CD4-positive, alpha-beta T cell (primary cell): ENCODE measurements around the gene MYL6. TPM values are rescaled to one million over a fixed set of nuclear protein-coding genes. Genes with fewer than 3 reads are reported as not detected.
A peak's percentile ranks its signal among the peaks of the same experiment; 100 is the strongest.

Experiments used
- ATAC-seq: fragments of 200-7000 bp; cut with Tn5 transposase; one replicate; pipeline ENCODE4 v1.10.0; 2022; ENCODE audit warnings: mild to moderate bottlenecking; ENCODE audit not compliant: poor library complexity
- CTCF ChIA-PET: fragments of 350-600 bp; sonication (Branson Sonifier 250); formaldehyde crosslinking; loops from one replicate; lab custom pipeline; 2021; ENCODE audit warnings: antibody characterized with exemption, inconsistent platforms; lab: Charles Lee
- POLR2A ChIA-PET: fragments of 350-600 bp; sonication (Branson Sonifier 250); formaldehyde crosslinking; loops from one replicate; lab custom pipeline; 2021; ENCODE audit warnings: antibody characterized with exemption, inconsistent platforms; lab: Charles Lee
- DNase-seq, 14 experiments: peaks; one replicate each; pipeline ENCODE4 v3.0.0-alpha.2; 2013 to 2020; ENCODE audit warnings: mixed read lengths in 2 of 14
- H3K27ac ChIP-seq, 2 donors: one replicate each; pipeline versions ENCODE4 v1.5.1 to v1.7.0; 2013; ENCODE audit warnings: low read length in 2 of 2, low read depth in 1 of 2, mild to moderate bottlenecking in 1 of 2
- H3K27me3 ChIP-seq, 2 experiments: 1 replicate in 1 of 2; 2 replicates in 1 of 2; pipeline versions ENCODE4 v1.6.1 to v1.7.0; 2013; ENCODE audit warnings: low read length in 2 of 2, control low read depth in 1 of 2, mild to moderate bottlenecking in 1 of 2, moderate library complexity in 1 of 2; ENCODE audit not compliant: insufficient read depth in 2 of 2, control insufficient read depth in 1 of 2
- H3K36me3 ChIP-seq: one replicate; pipeline ENCODE4 v1.6.1; 2013; ENCODE audit warnings: low read length, control low read depth; ENCODE audit not compliant: insufficient read depth
- H3K4me1 ChIP-seq: one replicate; pipeline ENCODE4 v1.6.1; 2013; ENCODE audit warnings: low read length, control low read depth; ENCODE audit not compliant: insufficient read depth
- H3K4me3 ChIP-seq: one replicate; pipeline ENCODE4 v1.5.1; 2013; ENCODE audit warnings: mild to moderate bottlenecking, low read length, moderate library complexity
- H3K9me3 ChIP-seq, 2 experiments: 1 replicate in 1 of 2; 2 replicates in 1 of 2; pipeline versions ENCODE4 v1.6.1 to v1.7.0; 2013; ENCODE audit warnings: low read length in 2 of 2, mild to moderate bottlenecking in 2 of 2, control low read depth in 1 of 2, moderate library complexity in 1 of 2; ENCODE audit not compliant: control insufficient read depth in 1 of 2, insufficient read depth in 1 of 2
- H3K27ac Mint-ChIP-seq: one replicate; pipeline ENCODE4 v1.8.0; 2020; ENCODE audit warnings: mixed read lengths
- H3K27me3 Mint-ChIP-seq: one replicate; pipeline ENCODE4 v1.8.0; 2021; ENCODE audit warnings: mixed read lengths
- H3K36me3 Mint-ChIP-seq: one replicate; pipeline ENCODE4 v1.8.0; 2021; ENCODE audit warnings: low read depth, mixed read lengths
- H3K4me1 Mint-ChIP-seq: one replicate; pipeline ENCODE4 v1.8.0; 2021; ENCODE audit warnings: low read depth, mixed read lengths
- H3K4me3 Mint-ChIP-seq: one replicate; pipeline ENCODE4 v1.8.0; 2020; ENCODE audit warnings: mild to moderate bottlenecking, mixed read lengths
- H3K9me3 Mint-ChIP-seq: one replicate; pipeline ENCODE4 v1.8.0; 2020; ENCODE audit warnings: mixed read lengths
- CTCF ChIP-seq: fragments of 200-600 bp; IDR thresholded peaks from one replicate; pipeline ENCODE4 v1.8.0; 2022; ENCODE audit warnings: antibody characterized with exemption, mild to moderate bottlenecking
- intact Hi-C, 2 experiments: fragments of 100-400 bp; cut with DNase I in 1 of 2; cut with micrococcal nuclease in 1 of 2; formaldehyde crosslinking; loops; one replicate each; pipeline versions ENCODE4 v1.15.1 to v1.9.0; 2023 to 2025; cut with DNase I, micrococcal nuclease
- total RNA-seq, 174 experiments: library from RNA in 2 of 174; stranded (reverse) in 2 of 174; gene quantifications; one replicate each; pipeline ENCODE4 v1.2.3 and lab custom pipeline; 2021 to 2026

MYL6 gene
- total RNA-seq, 2 experiments from 2014 or later = 670 to 673 TPM

- POLR2A ChIA-PET = interaction anchor here (0.7 to 4.9 kb wide), 16 partner anchors 9 to 413 kb away, joined by 3 to 50 read pairs (median 4); partner anchors contain the start of genes DNAJC14, ESYT1, PA2G4 and RNF41
- Mint-ChIP-seq H3K4me3 (peak within 1 kb of the TSS; percentile 94), H3K36me3 (peaks cover 9% of the 10 kb centered on the region), H3K4me1 (peaks cover 27% of the 10 kb centered on the region), H3K27me3 (no peaks in the 10 kb centered on the region), H3K27ac (peak within 1 kb of the TSS; percentile 94), H3K9me3 (no peaks in the 10 kb centered on the region)
- Histone ChIP-seq H3K4me1 (peaks cover 29% of the 10 kb centered on the region), H3K9me3 (no peaks in the 10 kb centered on the region), H3K4me3 (peak within 1 kb of the TSS; percentile 76), H3K27me3 (no peaks in the 10 kb centered on the region), H3K36me3 (peaks cover 4% of the 10 kb centered on the region), H3K27ac (peak within 1 kb of the TSS; percentile 75 to 87)
- TF ChIP-seq CTCF = no peak
- ATAC-seq (peak; percentile 88), DNase-seq (peak; percentile 85 to 96 (median 91))
- CTCF ChIA-PET = interaction anchor here (0.7 to 2.0 kb wide), 9 partner anchors 9 to 164 kb away, joined by 3 to 36 read pairs (median 4); partner anchors contain the start of genes ESYT1, PA2G4, SMARCC2 and ZC3H10
- intact Hi-C loops = loop anchor here (2.0 to 5.0 kb wide), 4 partner anchors 15 to 37 kb away; partner anchors contain the start of genes SMARCC2 (in 2 of the 2), RPL41 (in 1 of the 2) and ZC3H10 (in 1 of the 2)
Observed at GRCh38 chr12:56152132-56152755, 5.9 kb upstream of the MYL6 start, which contains the start of gene MYL6B. TSS of gene MYL6B (plus strand) at chr12:56152587. CDS start at chr12:56153919, 1,332 bp downstream.

GRCh38 chr12:56152756-56153677, 5.1 kb upstream of the MYL6 start:
- Mint-ChIP-seq H3K36me3 (peaks cover 10% of the 10 kb centered on the region), H3K27ac (peak overlapping the region; percentile 94), H3K27me3 (no peaks in the 10 kb centered on the region), H3K9me3 (no peaks in the 10 kb centered on the region), H3K4me3 (peak overlapping the region; percentile 94), H3K4me1 (peaks cover 33% of the 10 kb centered on the region)
- H3K27ac ChIP-seq = peak overlapping the region in 1 of 2 donors; percentile 87
- POLR2A ChIA-PET = interaction anchor here (1.7 kb wide), 1 partner anchor 24 kb away, joined by 50 read pairs; the partner anchor contains the start of gene ESYT1
- H3K36me3 ChIP-seq = peaks cover 4% of the 10 kb centered on the region
- intact Hi-C loops = loop anchor here (2.0 to 5.0 kb wide), 4 partner anchors 16 to 36 kb away; partner anchors contain the start of genes SMARCC2 (in 2 of the 2), RPL41 (in 1 of the 2) and ZC3H10 (in 1 of the 2)
- no peaks in the 10 kb centered on the region for H3K9me3 ChIP-seq
- peak overlapping the region; percentile 76 for H3K4me3 ChIP-seq
- no peak for DNase-seq
- no peak for ATAC-seq
- H3K27me3 ChIP-seq = no peaks in the 10 kb centered on the region
- TF ChIP-seq CTCF = no peak
- H3K4me1 ChIP-seq = peaks cover 35% of the 10 kb centered on the region
- CTCF ChIA-PET = no interaction called here

- Mint-ChIP-seq H3K9me3 (no peaks in the 10 kb centered on the region), H3K4me3 (peak overlapping the region; percentile 51), H3K4me1 (peaks cover 37% of the 10 kb centered on the region), H3K27ac (peak overlapping the region; percentile 94), H3K27me3 (no peaks in the 10 kb centered on the region), H3K36me3 (peaks cover 15% of the 10 kb centered on the region)
- DNase-seq (no peak), ATAC-seq (no peak)
- Histone ChIP-seq H3K27me3 (no peaks in the 10 kb centered on the region), H3K4me3 (no peak overlapping the region), H3K9me3 (no peaks in the 10 kb centered on the region), H3K36me3 (peaks cover 4% of the 10 kb centered on the region), H3K27ac (no peak overlapping the region), H3K4me1 (peaks cover 36% of the 10 kb centered on the region)
- ChIA-PET POLR2A (interaction anchor here (1.1 kb wide), 1 partner anchor 25 kb away, joined by 6 read pairs; the partner anchor contains the start of gene ESYT1), CTCF (no interaction called here)
- intact Hi-C loops = loop anchor here (2.0 to 5.0 kb wide), 4 partner anchors 17 to 36 kb away; partner anchors contain the start of genes SMARCC2 (in 2 of the 2), RPL41 (in 1 of the 2) and ZC3H10 (in 1 of the 2)
- no peak for TF ChIP-seq CTCF
Observed at GRCh38 chr12:56153678-56154065, 4.5 kb upstream of the MYL6 start.
